Activated naive CD4-positive, alpha-beta T cell treated with anti-CD3 and anti-CD28 coated beads, Interleukin-2, amount 50 U/mL, for 16 hours (primary cell): ENCODE data around the gene THRB.

Source experiments
- DNase-seq: peaks from one replicate; pipeline ENCODE4 v3.0.0-alpha.2; 2020

The THRB gene

GRCh38 chr3:24211381-24211780 lies 283.3 kb downstream of the THRB start:
- DNase-seq = no peak

GRCh38 chr3:24202071-24202470 lies 292.6 kb downstream of the THRB start:
- no peak for DNase-seq

- DNase-seq = no peak
Observed at GRCh38 chr3:24201301-24201700, 293.3 kb downstream of the THRB start.

GRCh38 chr3:24199775-24200247 lies 294.8 kb downstream of the THRB start:
- no peak for DNase-seq

GRCh38 chr3:24199300-24199699 lies 295.4 kb downstream of the THRB start:
- no peak for DNase-seq

GRCh38 chr3:24198728-24199127 lies 295.9 kb downstream of the THRB start:
- no peak for DNase-seq

- DNase-seq = no peak
Observed at GRCh38 chr3:24197809-24198208, 296.8 kb downstream of the THRB start.

- DNase-seq = no peak
Observed at GRCh38 chr3:24196526-24196925, 298.1 kb downstream of the THRB start.

GRCh38 chr3:24195504-24196230 lies 299.0 kb downstream of the THRB start:
- no peak for DNase-seq

GRCh38 chr3:24192469-24193056 lies 302.1 kb downstream of the THRB start:
- DNase-seq = no peak

GRCh38 chr3:24191801-24192403 lies 302.7 kb downstream of the THRB start:
- DNase-seq = no peak

- DNase-seq = no peak
Observed at GRCh38 chr3:24190256-24190655, 304.4 kb downstream of the THRB start.

GRCh38 chr3:24185738-24186384 lies 308.8 kb downstream of the THRB start:
- peak; percentile 11 for DNase-seq

- no peak for DNase-seq
Observed at GRCh38 chr3:24184528-24185176, 310.0 kb downstream of the THRB start.

GRCh38 chr3:24182756-24183155 lies 311.9 kb downstream of the THRB start:
- no peak for DNase-seq

GRCh38 chr3:24181256-24181655 lies 313.4 kb downstream of the THRB start:
- no peak for DNase-seq

GRCh38 chr3:24180616-24181015 lies 314.0 kb downstream of the THRB start:
- DNase-seq = no peak

- DNase-seq = no peak
Observed at GRCh38 chr3:24177201-24177600, 317.4 kb downstream of the THRB start.

- no peak for DNase-seq
Observed at GRCh38 chr3:24174614-24175013, 320.0 kb downstream of the THRB start.

GRCh38 chr3:24168977-24169376 lies 325.7 kb downstream of the THRB start:
- DNase-seq = no peak

GRCh38 chr3:24167429-24167828 lies 327.2 kb downstream of the THRB start:
- no peak for DNase-seq

GRCh38 chr3:24166515-24166914 lies 328.1 kb downstream of the THRB start:
- no peak for DNase-seq

GRCh38 chr3:24165603-24165982 lies 329.1 kb downstream of the THRB start:
- no peak for DNase-seq
